HUES6 (cell line): ENCODE data around the gene MACO1.

Experiments used
- H3K27ac ChIP-seq: 2 replicates; pipeline ENCODE4 v1.7.0; 2013; ENCODE audit warnings: low read depth, mild to moderate bottlenecking, low read length, inconsistent platforms
- H3K27me3 ChIP-seq: 2 replicates; pipeline ENCODE4 v1.6.1; 2013; ENCODE audit warnings: low read length; ENCODE audit not compliant: control insufficient read depth, insufficient read depth
- H3K36me3 ChIP-seq: 2 replicates; pipeline ENCODE4 v1.6.1; 2013; ENCODE audit warnings: low read length; ENCODE audit not compliant: control insufficient read depth, insufficient read depth
- H3K4me1 ChIP-seq: 2 replicates; pipeline ENCODE4 v1.6.1; 2013; ENCODE audit warnings: low read length; ENCODE audit not compliant: control insufficient read depth, insufficient read depth
- H3K4me3 ChIP-seq: 2 replicates; pipeline ENCODE4 v1.5.1; 2013; ENCODE audit warnings: low read depth, low read length
- H3K9ac ChIP-seq: one replicate; pipeline ENCODE4 v1.6.1; 2013; ENCODE audit warnings: mild to moderate bottlenecking, low read length
- H3K9me3 ChIP-seq: 2 replicates; pipeline ENCODE4 v1.6.1; 2013; ENCODE audit warnings: low read depth, low read length; ENCODE audit not compliant: control insufficient read depth, insufficient read depth

The MACO1 gene

GRCh38 chr1:25528881-25529517 lies 98.3 kb downstream of the MACO1 start:
- H3K4me1 ChIP-seq: peaks cover 2% of the 10 kb centered on the region; the same call in 1 of the 2 replicates
- H3K27me3 ChIP-seq: no peaks in the 10 kb centered on the region
- no peak overlapping the region for H3K27ac ChIP-seq
- H3K36me3 ChIP-seq: no peaks in the 10 kb centered on the region
- H3K4me3 ChIP-seq: no peak overlapping the region
- H3K9me3 ChIP-seq: peaks cover 14% of the 10 kb centered on the region
- no peak overlapping the region for H3K9ac ChIP-seq

GRCh38 chr1:25529518-25530185 lies 99.0 kb downstream of the MACO1 start:
- H3K9me3 ChIP-seq: peaks cover 14% of the 10 kb centered on the region
- no peaks in the 10 kb centered on the region for H3K27me3 ChIP-seq
- H3K4me3 ChIP-seq: no peak overlapping the region
- H3K36me3 ChIP-seq: no peaks in the 10 kb centered on the region
- H3K4me1 ChIP-seq: peaks cover 2% of the 10 kb centered on the region; the same call in 1 of the 2 replicates
- no peak overlapping the region for H3K27ac ChIP-seq
- H3K9ac ChIP-seq: no peak overlapping the region

GRCh38 chr1:25530186-25531081 lies 99.7 kb downstream of the MACO1 start:
- Histone ChIP-seq H3K9me3 (peaks cover 9% of the 10 kb centered on the region), H3K4me1 (peaks cover 2% of the 10 kb centered on the region; the same call in 1 of the 2 replicates), H3K9ac (no peak overlapping the region), H3K27me3 (no peaks in the 10 kb centered on the region), H3K4me3 (no peak overlapping the region), H3K36me3 (no peaks in the 10 kb centered on the region), H3K27ac (no peak overlapping the region)

GRCh38 chr1:25531082-25531461 lies 100.4 kb downstream of the MACO1 start:
- peaks cover 2% of the 10 kb centered on the region; the same call in 1 of the 2 replicates for H3K4me1 ChIP-seq
- no peaks in the 10 kb centered on the region for H3K36me3 ChIP-seq
- H3K9ac ChIP-seq: no peak overlapping the region
- H3K4me3 ChIP-seq: no peak overlapping the region
- H3K9me3 ChIP-seq: peaks cover 6% of the 10 kb centered on the region; the same call in 1 of the 2 replicates
- H3K27me3 ChIP-seq: no peaks in the 10 kb centered on the region
- H3K27ac ChIP-seq: no peak overlapping the region

- H3K27ac ChIP-seq: no peak overlapping the region
- peaks cover 11% of the 10 kb centered on the region for H3K4me1 ChIP-seq
- no peaks in the 10 kb centered on the region for H3K27me3 ChIP-seq
- peaks cover 6% of the 10 kb centered on the region; the same call in 1 of the 2 replicates for H3K9me3 ChIP-seq
- no peaks in the 10 kb centered on the region for H3K36me3 ChIP-seq
- no peak overlapping the region for H3K4me3 ChIP-seq
- no peak overlapping the region for H3K9ac ChIP-seq
These were observed 102.3 kb downstream of the MACO1 start for GRCh38 chr1:25532970-25533369.

- Histone ChIP-seq H3K4me1 (peaks cover 15% of the 10 kb centered on the region), H3K36me3 (no peaks in the 10 kb centered on the region), H3K27me3 (no peaks in the 10 kb centered on the region), H3K9me3 (peaks cover 6% of the 10 kb centered on the region; the same call in 1 of the 2 replicates), H3K27ac (no peak overlapping the region), H3K4me3 (no peak overlapping the region), H3K9ac (no peak overlapping the region)
These were observed 103.2 kb downstream of the MACO1 start for GRCh38 chr1:25533775-25534409.

GRCh38 chr1:25534410-25534788 lies 103.7 kb downstream of the MACO1 start:
- H3K4me1 ChIP-seq: peaks cover 15% of the 10 kb centered on the region
- no peak overlapping the region for H3K27ac ChIP-seq
- H3K9me3 ChIP-seq: peaks cover 6% of the 10 kb centered on the region; the same call in 1 of the 2 replicates
- H3K36me3 ChIP-seq: no peaks in the 10 kb centered on the region
- H3K9ac ChIP-seq: no peak overlapping the region
- no peaks in the 10 kb centered on the region for H3K27me3 ChIP-seq
- H3K4me3 ChIP-seq: no peak overlapping the region

- Histone ChIP-seq H3K36me3 (no peaks in the 10 kb centered on the region), H3K9ac (no peak overlapping the region), H3K9me3 (no peaks in the 10 kb centered on the region), H3K27ac (no peak overlapping the region), H3K4me1 (peaks cover 15% of the 10 kb centered on the region), H3K4me3 (no peak overlapping the region), H3K27me3 (no peaks in the 10 kb centered on the region)
These were observed 105.4 kb downstream of the MACO1 start for GRCh38 chr1:25536124-25536523.

GRCh38 chr1:25537153-25537831 lies 106.6 kb downstream of the MACO1 start:
- H3K9ac ChIP-seq: no peak overlapping the region

GRCh38 chr1:25538191-25538767 lies 107.6 kb downstream of the MACO1 start:
- Histone ChIP-seq H3K27me3 (no peaks in the 10 kb centered on the region), H3K4me3 (no peak overlapping the region), H3K4me1 (peaks cover 13% of the 10 kb centered on the region), H3K36me3 (no peaks in the 10 kb centered on the region), H3K27ac (no peak overlapping the region), H3K9ac (no peak overlapping the region), H3K9me3 (no peaks in the 10 kb centered on the region)

More at GRCh38 chr1:25537153-25537831, 106.6 kb downstream of the MACO1 start:
- H3K9me3 ChIP-seq: no peaks in the 10 kb centered on the region
- no peaks in the 10 kb centered on the region for H3K36me3 ChIP-seq
- peaks cover 15% of the 10 kb centered on the region for H3K4me1 ChIP-seq
- no peak overlapping the region for H3K27ac ChIP-seq
- no peak overlapping the region for H3K4me3 ChIP-seq
- no peaks in the 10 kb centered on the region for H3K27me3 ChIP-seq
